Measurements from ENCODE around the gene C12orf56. TPM values are rescaled to one million over a fixed set of nuclear protein-coding genes. Genes with fewer than 3 reads are reported as not detected.

C12orf56 gene
- total RNA-seq, 1 experiment from 2014 or later: 8.1 TPM

DNA sequence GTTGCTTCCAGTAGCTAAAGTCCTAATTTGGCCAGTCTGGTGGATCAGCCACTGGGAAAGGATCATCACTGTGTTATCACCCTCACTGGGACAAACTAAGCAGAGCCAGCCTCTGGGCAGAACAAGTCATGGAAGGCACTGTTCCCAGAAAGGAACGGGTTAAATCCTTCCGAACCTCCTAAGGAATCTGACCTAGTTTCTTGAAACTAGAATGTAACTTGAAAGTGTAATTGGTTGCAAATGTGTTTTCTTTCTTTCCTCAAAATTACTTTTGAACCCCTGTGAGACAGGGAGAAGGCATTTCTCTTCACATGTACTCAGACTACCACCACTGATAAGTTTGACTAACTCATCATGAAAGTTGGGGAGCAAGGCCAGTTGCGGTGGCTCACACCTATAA lies 149.8 kb downstream of the C12orf56 start:
- ChIA-PET POLR2A (ENCODE audit: unreplicated experiment) (no interaction called here), CTCF (no interaction called here)
- Histone ChIP-seq H3K79me2 (ENCODE audit: low read length) (no peaks in the 10 kb centered on the region), H3F3A (ENCODE audit: low read length, unreplicated experiment) (no peaks in the 10 kb centered on the region), H3K9me3 (ENCODE audit: low read length) (no peaks in the 10 kb centered on the region), H3K4me3 (ENCODE audit: low read length) (no peak overlapping the region), H2AFZ (ENCODE audit: low read length) (no peak overlapping the region), H3K4me1 (ENCODE audit: insufficient read depth, low read length) (no peaks in the 10 kb centered on the region), H4K20me1 (ENCODE audit: low read length) (no peaks in the 10 kb centered on the region), H3K9me2 (replicated peaks; ENCODE audit: low read length) (no peaks in the 10 kb centered on the region), H3K9ac (ENCODE audit: low read length) (no peak overlapping the region), H3K27me3 (ENCODE audit: low read length) (no peaks in the 10 kb centered on the region), H3K36me3 (ENCODE audit: low read depth, low read length) (no peaks in the 10 kb centered on the region), H3K4me2 (ENCODE audit: low read length) (no peak overlapping the region), H3K27ac (ENCODE audit: low read length) (no peak overlapping the region)
- BruUV-seq (replicated peaks): no TSS peak
- TF ChIP-seq, protein P1, sequence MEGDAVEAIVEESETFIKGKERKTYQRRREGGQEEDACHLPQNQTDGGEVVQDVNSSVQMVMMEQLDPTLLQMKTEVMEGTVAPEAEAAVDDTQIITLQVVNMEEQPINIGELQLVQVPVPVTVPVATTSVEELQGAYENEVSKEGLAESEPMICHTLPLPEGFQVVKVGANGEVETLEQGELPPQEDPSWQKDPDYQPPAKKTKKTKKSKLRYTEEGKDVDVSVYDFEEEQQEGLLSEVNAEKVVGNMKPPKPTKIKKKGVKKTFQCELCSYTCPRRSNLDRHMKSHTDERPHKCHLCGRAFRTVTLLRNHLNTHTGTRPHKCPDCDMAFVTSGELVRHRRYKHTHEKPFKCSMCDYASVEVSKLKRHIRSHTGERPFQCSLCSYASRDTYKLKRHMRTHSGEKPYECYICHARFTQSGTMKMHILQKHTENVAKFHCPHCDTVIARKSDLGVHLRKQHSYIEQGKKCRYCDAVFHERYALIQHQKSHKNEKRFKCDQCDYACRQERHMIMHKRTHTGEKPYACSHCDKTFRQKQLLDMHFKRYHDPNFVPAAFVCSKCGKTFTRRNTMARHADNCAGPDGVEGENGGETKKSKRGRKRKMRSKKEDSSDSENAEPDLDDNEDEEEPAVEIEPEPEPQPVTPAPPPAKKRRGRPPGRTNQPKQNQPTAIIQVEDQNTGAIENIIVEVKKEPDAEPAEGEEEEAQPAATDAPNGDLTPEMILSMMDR (conservative IDR thresholded peaks at IDR 0.05; ENCODE audit: low read depth, low read length): no peak
- no peak for TF ChIP-seq EZH2phosphoT487 (IDR thresholded peaks at IDR 0.05; ENCODE audit: borderline replicate concordance, low read length)
- no peak for TF ChIP-seq EZH2 (IDR thresholded peaks at IDR 0.05; ENCODE audit: low read length, unreplicated experiment)
- ATAC-seq: no peak
- DNase-seq: no peak
- intact Hi-C loops (cut with micrococcal nuclease): no loop called here

GRCh38 chr12:64237382-64237781 lies 153.2 kb downstream of the C12orf56 start:
- H3K27ac ChIP-seq (ENCODE audit: low read length): no peak overlapping the region
- ChIA-PET CTCF (no interaction called here), POLR2A (ENCODE audit: unreplicated experiment) (no interaction called here)
- H3K4me3 ChIP-seq (ENCODE audit: low read length): no peak overlapping the region
- no peaks in the 10 kb centered on the region for H3K27me3 ChIP-seq (ENCODE audit: low read length)
- no peaks in the 10 kb centered on the region for H4K20me1 ChIP-seq (ENCODE audit: low read length)
- H3K9me3 ChIP-seq (ENCODE audit: low read length): no peaks in the 10 kb centered on the region
- no peak for DNase-seq
- no peaks in the 10 kb centered on the region for H3K9me2 ChIP-seq (replicated peaks; ENCODE audit: low read length)
- no peak for ATAC-seq
- H3K36me3 ChIP-seq (ENCODE audit: low read depth, low read length): no peaks in the 10 kb centered on the region
- no peak overlapping the region for H2AFZ ChIP-seq (ENCODE audit: low read length)
- TF ChIP-seq, protein P1 (conservative IDR thresholded peaks at IDR 0.05; ENCODE audit: low read depth, low read length): no peak
- TF ChIP-seq EZH2phosphoT487 (IDR thresholded peaks at IDR 0.05; ENCODE audit: borderline replicate concordance, low read length) (no peak), EZH2 (IDR thresholded peaks at IDR 0.05; ENCODE audit: low read length, unreplicated experiment) (no peak)
- no TSS peak for BruUV-seq (replicated peaks)
- no peaks in the 10 kb centered on the region for H3K4me1 ChIP-seq (ENCODE audit: insufficient read depth, low read length)
- H3K9ac ChIP-seq (ENCODE audit: low read length): no peak overlapping the region
- no peak overlapping the region for H3K4me2 ChIP-seq (ENCODE audit: low read length)
- no peaks in the 10 kb centered on the region for H3K79me2 ChIP-seq (ENCODE audit: low read length)
- no peaks in the 10 kb centered on the region for H3F3A ChIP-seq (ENCODE audit: low read length, unreplicated experiment)
- intact Hi-C loops (cut with micrococcal nuclease): no loop called here

GRCh38 chr12:64236549-64236948 lies 154.0 kb downstream of the C12orf56 start:
- BruUV-seq (replicated peaks): no TSS peak
- no peaks in the 10 kb centered on the region for H3K27me3 ChIP-seq (ENCODE audit: low read length)
- intact Hi-C loops (cut with micrococcal nuclease): loop anchor here (1.0 kb wide), 1 partner anchor 410 kb away; no protein-coding TSS in a partner anchor
- no peak overlapping the region for H2AFZ ChIP-seq (ENCODE audit: low read length)
- no peaks in the 10 kb centered on the region for H3K4me1 ChIP-seq (ENCODE audit: insufficient read depth, low read length)
- ChIA-PET POLR2A (ENCODE audit: unreplicated experiment) (interaction anchor here (0.6 kb wide), 1 partner anchor 392 kb away, joined by 4 read pairs; no protein-coding TSS in a partner anchor), CTCF (no interaction called here)
- H3K27ac ChIP-seq (ENCODE audit: low read length): no peak overlapping the region
- peak; percentile 81 for ATAC-seq
- DNase-seq: peak; percentile 35
- no peaks in the 10 kb centered on the region for H3K9me3 ChIP-seq (ENCODE audit: low read length)
- no peak overlapping the region for H3K9ac ChIP-seq (ENCODE audit: low read length)
- H4K20me1 ChIP-seq (ENCODE audit: low read length): no peaks in the 10 kb centered on the region
- H3K4me2 ChIP-seq (ENCODE audit: low read length): no peak overlapping the region
- no peaks in the 10 kb centered on the region for H3K9me2 ChIP-seq (replicated peaks; ENCODE audit: low read length)
- H3F3A ChIP-seq (ENCODE audit: low read length, unreplicated experiment): no peaks in the 10 kb centered on the region
- H3K79me2 ChIP-seq (ENCODE audit: low read length): no peaks in the 10 kb centered on the region
- no peak overlapping the region for H3K4me3 ChIP-seq (ENCODE audit: low read length)
- H3K36me3 ChIP-seq (ENCODE audit: low read depth, low read length): no peaks in the 10 kb centered on the region
- TF ChIP-seq, protein P1 (conservative IDR thresholded peaks at IDR 0.05; ENCODE audit: low read depth, low read length): no peak; the same call in 1 of the 2 replicates
- TF ChIP-seq EZH2 (IDR thresholded peaks at IDR 0.05; ENCODE audit: low read length, unreplicated experiment): no peak
- TF ChIP-seq EZH2phosphoT487 (IDR thresholded peaks at IDR 0.05; ENCODE audit: borderline replicate concordance, low read length): no peak

Measured in PC-3 (cell line).